Regular cardiac myocyte (primary cell): Measurements from ENCODE around the gene CERS6. TPM values are rescaled to one million over a fixed set of nuclear protein-coding genes. Genes with fewer than 3 reads are reported as not detected.

Experiments used
- total RNA-seq: library from RNA; depleted of rRNA; stranded (reverse); fragments of >200 nt; gene quantifications from 2 replicates; pipeline ENCODE4 v1.2.3, GENCODE V29; 2014

The CERS6 gene
- total RNA-seq, result 17.1 and 24.8 TPM in 2 replicates

GRCh38 chr2:168455645-168456520, at the start of gene CERS6:
TSS of gene CERS6 (plus strand) at chr2:168456272. CDS start at chr2:168456449, 177 bp downstream.

GRCh38 chr2:168801961-168802858, 346.1 kb downstream of the CERS6 start, which contains the start of gene NOSTRIN:
TSS of gene NOSTRIN (plus strand) at chr2:168802637. CDS start at chr2:168802647, 10 bp downstream.

Other genes starting within 250 kb of the CERS6 start
- 17.1 and 17.2 TPM in 2 replicates for gene STK39, start 208.7 kb upstream of the CERS6 start, total RNA-seq